OCI-LY7 (cell line): Measurements from ENCODE around the gene CATSPERZ. TPM values are rescaled to one million over a fixed set of nuclear protein-coding genes. Genes with fewer than 3 reads are reported as not detected.
"Not testable (repeated sequence)": the region's sequence is repeated elsewhere in the genome, so short reads cannot be mapped to it uniquely, and the experiment has no call there.

ENCODE experiments used
- BruUV-seq: library from RNA; stranded (reverse); fragments of 400-500 nt; replicated peaks from 2 replicates; lab custom pipeline; 2021; lab: Mats Ljungman, UMichigan
- CTCF ChIA-PET: fragments of 300-600 bp; sonication (Branson Sonifier 250); formaldehyde crosslinking; loops from one replicate; lab custom pipeline; 2022; ENCODE audit warnings: antibody characterized with exemption; ENCODE audit not compliant: unreplicated experiment; lab: Charles Lee
- POLR2A ChIA-PET: fragments of 300-600 bp; sonication (Branson Sonifier 250); formaldehyde crosslinking; loops from one replicate; lab custom pipeline; 2022; ENCODE audit warnings: antibody characterized with exemption; lab: Charles Lee
- DNase-seq: peaks from one replicate; pipeline ENCODE4 v3.0.0-alpha.2; 2015; ENCODE audit warnings: low spot score
- H2AFZ ChIP-seq: fragments of 200-600 bp; sonication (generic), shearing (Covaris generic); 2 replicates; pipeline ENCODE4 v1.6.1; 2014; ENCODE audit warnings: mild to moderate bottlenecking, antibody characterized with exemption, low read length, moderate library complexity
- H3K27ac ChIP-seq: fragments of 200-600 bp; sonication (generic); 2 replicates; pipeline ENCODE4 v1.5.1; 2014; ENCODE audit warnings: mixed run types, low read depth, mild to moderate bottlenecking, moderate library complexity, low read length, inconsistent platforms; ENCODE audit not compliant: poor library complexity, severe bottlenecking
- H3K36me3 ChIP-seq: fragments of 200-600 bp; sonication (generic); 2 replicates; pipeline ENCODE4 v1.6.1; 2014; ENCODE audit warnings: mild to moderate bottlenecking, antibody characterized with exemption, low read length, moderate library complexity, mixed read lengths; ENCODE audit not compliant: insufficient read depth
- H3K4me1 ChIP-seq: fragments of 200-600 bp; sonication (generic); 2 replicates; pipeline ENCODE4 v1.5.1; 2014; ENCODE audit warnings: mild to moderate bottlenecking, low read length; ENCODE audit not compliant: insufficient read depth, poor library complexity, severe bottlenecking
- H3K4me2 ChIP-seq: fragments of 200-600 bp; sonication (generic); 2 replicates; pipeline ENCODE4 v1.6.1; 2014; ENCODE audit warnings: mild to moderate bottlenecking, low read length
- H3K4me3 ChIP-seq: fragments of 200-600 bp; sonication (generic); 2 replicates; pipeline ENCODE4 v1.5.1; 2014; ENCODE audit warnings: mild to moderate bottlenecking, low read depth, low read length; ENCODE audit not compliant: poor library complexity, severe bottlenecking
- H3K79me2 ChIP-seq: fragments of 200-600 bp; sonication (generic); 2 replicates; pipeline ENCODE4 v1.6.1; 2016; ENCODE audit warnings: low read depth, mild to moderate bottlenecking, low read length, moderate library complexity, mixed read lengths; ENCODE audit not compliant: insufficient read depth
- H3K9me2 ChIP-seq: fragments of 200-600 bp; sonication (generic); 2 replicates; pipeline ENCODE4 v1.6.1; 2016; ENCODE audit warnings: mild to moderate bottlenecking, low read length, mixed read lengths; ENCODE audit not compliant: insufficient read depth
- H3K9me3 ChIP-seq: fragments of 200-600 bp; sonication (generic); 2 replicates; pipeline ENCODE4 v1.6.1; 2014; ENCODE audit warnings: mild to moderate bottlenecking, mixed run types, low read length, mixed read lengths
- H4K20me1 ChIP-seq: fragments of 200-600 bp; sonication (generic); 2 replicates; pipeline ENCODE4 v1.6.1; 2014; ENCODE audit warnings: mild to moderate bottlenecking, antibody characterized with exemption, low read length, moderate library complexity, mixed read lengths; ENCODE audit not compliant: insufficient read depth
- CTCF ChIP-seq: fragments of 200-600 bp; sonication (generic); conservative IDR thresholded peaks from 2 replicates; pipeline ENCODE4 v1.5.1; 2014; ENCODE audit warnings: mild to moderate bottlenecking, antibody characterized with exemption, low read length, moderate library complexity, mixed read lengths
- EZH2phosphoT487 ChIP-seq: fragments of 200-600 bp; sonication (generic); IDR thresholded peaks from 2 replicates; pipeline ENCODE4 v1.6.1; 2018; ENCODE audit warnings: low read depth, borderline replicate concordance, mild to moderate bottlenecking, mixed run types, antibody characterized with exemption, low read length, moderate library complexity, mixed read lengths
- intact Hi-C: fragments of 100-400 bp; cut with micrococcal nuclease; formaldehyde crosslinking; loops from one replicate; pipeline ENCODE4 v1.10.0; 2022; ENCODE audit not compliant: unreplicated experiment
- total RNA-seq, 2 experiments: library from RNA; depleted of rRNA in 1 of 2; stranded (reverse); fragments of >200 nt in 1 of 2; shearing (Covaris generic) in 1 of 2; gene quantifications; 2 replicates each; pipeline ENCODE4 v1.2.3, GENCODE V29; 2014 to 2022

Gene CATSPERZ
- total RNA-seq, 2 experiments from 2014 or later: 0.38 TPM; not detected in 1

- Histone ChIP-seq H3K4me2 (peak overlapping the region; percentile 78), H3K79me2 (peaks cover 25% of the 10 kb centered on the region), H3K4me1 (peaks cover 23% of the 10 kb centered on the region), H3K9me2 (no peaks in the 10 kb centered on the region), H3K36me3 (peaks cover 35% of the 10 kb centered on the region), H3K4me3 (peak overlapping the region; percentile 88), H4K20me1 (no peaks in the 10 kb centered on the region), H2AFZ (no peak overlapping the region), H3K9me3 (no peaks in the 10 kb centered on the region), H3K27ac (peak overlapping the region; percentile 55)
- BruUV-seq: no TSS peak
- TF ChIP-seq CTCF: no peak
- no peak for TF ChIP-seq EZH2phosphoT487
- ChIA-PET CTCF (no interaction called here), POLR2A (interaction anchor here (1.7 kb wide), 1 partner anchor 11 kb away, joined by 5 read pairs; the partner anchor contains the start of genes PRDX5 and TRMT112)
- peak; percentile 21 for DNase-seq
- intact Hi-C loops: loop anchor here (10.0 kb wide), 1 partner anchor 332 kb away; the partner anchor contains the start of gene COX8A
These were observed 6.9 kb downstream of the CATSPERZ start for GRCh38 chr11:64306876-64307622.

- H4K20me1 ChIP-seq, H3K9me2 ChIP-seq, H3K4me3 ChIP-seq, H2AFZ ChIP-seq, BruUV-seq, H3K9me3 ChIP-seq, H3K27ac ChIP-seq, DNase-seq: not testable (repeated sequence)
- peak overlapping the region; percentile 78; the same call in 1 of the 2 replicates for H3K4me2 ChIP-seq
- intact Hi-C loops: loop anchor here (10.0 kb wide), 1 partner anchor 333 kb away; the partner anchor contains the start of gene COX8A
- H3K4me1 ChIP-seq: peaks cover 23% of the 10 kb centered on the region
- CTCF ChIA-PET: interaction anchor here (1.0 kb wide), 1 partner anchor 10 kb away, joined by 3 read pairs; the partner anchor contains the start of genes PRDX5 and TRMT112
- H3K36me3 ChIP-seq: peaks cover 42% of the 10 kb centered on the region
- peaks cover 25% of the 10 kb centered on the region for H3K79me2 ChIP-seq
- POLR2A ChIA-PET: interaction anchor here (1.2 to 1.7 kb wide), 2 partner anchors 10 to 101 kb away, joined by 3 to 5 read pairs; partner anchors contain the start of genes FERMT3, PRDX5 and TRMT112
These were observed 7.6 kb downstream of the CATSPERZ start for GRCh38 chr11:64307795-64308194.

GRCh38 chr11:64312947-64313346, 12.8 kb downstream of the CATSPERZ start:
- H3K4me3 ChIP-seq: no peak overlapping the region
- no TSS peak for BruUV-seq
- no peak for TF ChIP-seq EZH2phosphoT487
- no peak for TF ChIP-seq CTCF
- no peak overlapping the region for H2AFZ ChIP-seq
- no peak overlapping the region for H3K4me2 ChIP-seq
- H3K9me2 ChIP-seq: no peaks in the 10 kb centered on the region
- H4K20me1 ChIP-seq: no peaks in the 10 kb centered on the region
- no peaks in the 10 kb centered on the region for H3K9me3 ChIP-seq
- no peak for DNase-seq
- peaks cover 71% of the 10 kb centered on the region for H3K36me3 ChIP-seq
- peaks cover 17% of the 10 kb centered on the region for H3K4me1 ChIP-seq
- ChIA-PET CTCF (no interaction called here), POLR2A (no interaction called here)
- intact Hi-C loops: no loop called here
- H3K27ac ChIP-seq: no peak overlapping the region
- peaks cover 4% of the 10 kb centered on the region for H3K79me2 ChIP-seq
